ENCODE data around the gene PRICKLE2. TPM values are rescaled to one million over a fixed set of nuclear protein-coding genes. Genes with fewer than 3 reads are reported as not detected.

Gene PRICKLE2
- total and polyA plus RNA-seq, 2 donors (not counting 3 experiments of a cell fraction or from before 2014, with no cell fraction given): 3.0 to 7.1 TPM

GRCh38 chr3:64163019-64163754, 62.1 kb downstream of the PRICKLE2 start:
- no peak for FAIRE-seq
- no peak for TF ChIP-seq FOS (IDR thresholded peaks at IDR 0.05; ENCODE audit: borderline replicate concordance, insufficient read depth, low read length)
- no peak for TF ChIP-seq CTCF (IDR thresholded peaks at IDR 0.05; ENCODE audit: extremely low read depth in 1 of 2, insufficient read depth in 1 of 2, low read depth in 1 of 2, low read length in 2 of 2)
- no peak for TF ChIP-seq MYC (IDR thresholded peaks at IDR 0.05; ENCODE audit: low read depth, low read length)
- no peak for TF ChIP-seq POLR2AphosphoS5 (IDR thresholded peaks at IDR 0.05; ENCODE audit: insufficient read depth, low read depth, low read length)
- no peak for TF ChIP-seq EZH2 (IDR thresholded peaks at IDR 0.05; ENCODE audit: borderline replicate concordance, low read depth, low read length, severe bottlenecking)
- no peak for TF ChIP-seq POLR2A (IDR thresholded peaks at IDR 0.05; ENCODE audit: low read depth, low read length)
- TF ChIP-seq JUN (IDR thresholded peaks at IDR 0.05; ENCODE audit: borderline replicate concordance, insufficient read depth, insufficient read length, low read depth): no peak
- no peak for TF ChIP-seq MAX (IDR thresholded peaks at IDR 0.05; ENCODE audit: insufficient read depth, insufficient read length)
- no peak for TF ChIP-seq GATA2 (IDR thresholded peaks at IDR 0.05; ENCODE audit: insufficient read depth, insufficient read length, low read depth, low read length)
- Histone ChIP-seq H3K79me2 (ENCODE audit: control insufficient read depth, insufficient read depth, low read length) (no peaks in the 10 kb centered on the region), H3K4me2 (ENCODE audit: insufficient read depth, low read length) (no peak overlapping the region), H3K9me3 (replicated peaks; ENCODE audit: control insufficient read depth, insufficient read depth, low read length) (no peaks in the 10 kb centered on the region), H3K36me3 (ENCODE audit: control insufficient read depth in 2 of 2, extremely low read depth in 1 of 2, insufficient read depth in 2 of 2, low read length in 2 of 2) (peaks cover 0 to 4% of the 10 kb centered on the region in 2 experiments), H3K27ac (ENCODE audit: insufficient read depth, low read depth, low read length) (no peak overlapping the region), H3K9me1 (replicated peaks; ENCODE audit: control insufficient read depth, extremely low read depth, insufficient read depth, low read length) (no peaks in the 10 kb centered on the region), H3K4me3 (replicated peaks in 1 of 3; ENCODE audit: insufficient read depth in 1 of 3, low read depth in 1 of 3, low read length in 3 of 3) (no peak overlapping the region), H3K27me3 (ENCODE audit: control insufficient read depth in 2 of 2, insufficient read depth in 2 of 2, low read length in 2 of 2) (no peaks in the 10 kb centered on the region), H4K20me1 (replicated peaks; ENCODE audit: control insufficient read depth, extremely low read depth, insufficient read depth, low read length) (no peaks in the 10 kb centered on the region), H3K4me1 (ENCODE audit: control insufficient read depth, extremely low read depth, insufficient read depth, low read length) (no peaks in the 10 kb centered on the region), H2AFZ (ENCODE audit: low read depth, low read length) (no peak overlapping the region), H3K9ac (replicated peaks; ENCODE audit: extremely low read depth, insufficient read depth, low read length) (no peak overlapping the region)
- intact Hi-C loops (cut with micrococcal nuclease) (loop anchor here (10.0 kb wide), 1 partner anchor 242 kb away; no protein-coding TSS in a partner anchor), dilution Hi-C loops (cut with MboI; ENCODE audit: extremely low pct_ligation_motif_present, low sequenced_read_pairs) (no loop called here)
- ChIA-PET CTCF (interaction anchor here (0.6 to 1.4 kb wide), 3 partner anchors 10 to 827 kb away, joined by 3 to 6 read pairs (median 4); partner anchors contain the start of gene PRICKLE2), POLR2A (no interaction called here)
- BruUV-seq (replicated peaks): no TSS peak
- DNase-seq (ENCODE audit: low read depth, low spot score): no peak
